Osteoblast (primary cell): ENCODE results near the gene SKAP1. TPM values are rescaled to one million over a fixed set of nuclear protein-coding genes. Genes with fewer than 3 reads are reported as not detected.

Source experiments
- DNase-seq: peaks from one replicate; pipeline ENCODE4 v3.0.0; 2011; ENCODE audit warnings: low spot score, mixed read lengths; ENCODE audit not compliant: insufficient read length; ENCODE audit errors: missing footprints
- H2AFZ ChIP-seq: 2 replicates; pipeline ENCODE4 v1.6.0; 2011; ENCODE audit warnings: mild to moderate bottlenecking, low read length
- H3K27ac ChIP-seq: 2 replicates; pipeline ENCODE4 v1.5.1; 2011; ENCODE audit warnings: mild to moderate bottlenecking, low read depth, low read length, moderate library complexity
- H3K27me3 ChIP-seq: 2 replicates; pipeline ENCODE4 v1.6.0; 2012; ENCODE audit warnings: mild to moderate bottlenecking, control low read depth, inconsistent platforms, low read length, moderate library complexity; ENCODE audit not compliant: insufficient read depth
- H3K36me3 ChIP-seq: 2 replicates; pipeline ENCODE4 v1.5.1; 2011; ENCODE audit warnings: mild to moderate bottlenecking, low read length, control low read depth, moderate library complexity; ENCODE audit not compliant: insufficient read depth
- H3K4me1 ChIP-seq: 2 replicates; pipeline ENCODE4 v1.5.1; 2011; ENCODE audit warnings: mild to moderate bottlenecking, low read length, control low read depth, moderate library complexity; ENCODE audit not compliant: insufficient read depth
- H3K4me2 ChIP-seq: 2 replicates; pipeline ENCODE4 v1.6.0; 2011; ENCODE audit warnings: mild to moderate bottlenecking, low read length; ENCODE audit not compliant: insufficient read depth
- H3K4me3 ChIP-seq: fragments of 200-600 bp; sonication (generic); 3 replicates; pipeline ENCODE4 v1.5.1; 2012; ENCODE audit warnings: mild to moderate bottlenecking, low read length, inconsistent platforms; ENCODE audit not compliant: insufficient read depth
- H3K79me2 ChIP-seq: 2 replicates; pipeline ENCODE4 v1.6.0; 2012; ENCODE audit warnings: mild to moderate bottlenecking, low read length, control low read depth, inconsistent platforms; ENCODE audit not compliant: insufficient read depth
- H3K9me3 ChIP-seq: 2 replicates; pipeline ENCODE4 v1.5.1; 2011; ENCODE audit warnings: low read depth, low read length, control low read depth
- H4K20me1 ChIP-seq: 2 replicates; pipeline ENCODE4 v1.6.0; 2012; ENCODE audit warnings: mild to moderate bottlenecking, low read length, control low read depth; ENCODE audit not compliant: insufficient read depth
- CTCF ChIP-seq: IDR thresholded peaks from 2 replicates; pipeline ENCODE4 v1.5.1; 2011; ENCODE audit warnings: mild to moderate bottlenecking, low read depth, low read length, moderate library complexity; ENCODE audit errors: extremely low read depth
- total RNA-seq: library from RNA; depleted of rRNA; stranded (reverse); fragments of >200 nt; gene quantifications from 2 replicates; pipeline ENCODE4 v1.2.3, GENCODE V29; 2012

Gene SKAP1
- total RNA-seq, 1 donor, result not detected

- no peak for TF ChIP-seq CTCF
- Histone ChIP-seq H3K4me2 (no peak overlapping the region), H3K4me1 (no peaks in the 10 kb centered on the region), H3K27me3 (peaks cover 60% of the 10 kb centered on the region), H4K20me1 (no peaks in the 10 kb centered on the region), H2AFZ (no peak overlapping the region), H3K4me3 (no peak overlapping the region), H3K79me2 (no peaks in the 10 kb centered on the region), H3K9me3 (no peaks in the 10 kb centered on the region), H3K27ac (no peak overlapping the region), H3K36me3 (no peaks in the 10 kb centered on the region)
- DNase-seq, result no peak
Measured at GRCh38 chr17:48378238-48378637, 51.8 kb downstream of the SKAP1 start.

DNA sequence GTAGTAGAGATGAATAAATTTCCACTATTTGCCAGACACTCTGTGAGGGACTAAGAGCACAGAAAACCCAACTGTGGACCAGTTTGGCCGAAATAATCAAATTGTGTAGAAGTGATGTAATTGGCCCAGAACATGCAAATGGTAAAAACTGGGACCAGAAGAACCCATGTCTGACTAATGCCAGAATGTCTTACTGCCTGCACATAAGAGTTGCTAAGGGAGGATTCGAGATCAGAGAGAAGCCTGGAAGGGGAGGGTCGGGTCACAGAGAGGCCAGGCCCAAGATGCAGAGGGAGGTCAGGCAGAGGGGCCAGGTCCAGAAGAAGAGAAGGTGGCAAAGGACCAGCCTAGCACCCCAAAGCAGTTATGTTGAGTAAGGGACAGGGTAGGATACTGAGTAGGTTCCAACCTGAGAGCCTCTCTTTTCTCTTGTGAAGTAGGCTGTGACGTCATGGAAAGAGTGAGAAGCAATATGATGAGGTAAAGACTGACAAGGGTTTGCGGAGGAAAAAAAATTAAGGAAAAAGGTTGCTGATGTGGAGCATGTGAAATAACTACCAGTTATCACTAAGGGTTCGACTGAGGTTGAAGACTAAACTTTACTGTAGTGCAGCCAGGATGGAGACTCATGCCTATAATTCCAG lies 53.2 kb downstream of the SKAP1 start:
- Histone ChIP-seq H3K9me3 (no peaks in the 10 kb centered on the region), H3K27me3 (peaks cover 53% of the 10 kb centered on the region), H3K4me3 (no peak overlapping the region), H2AFZ (no peak overlapping the region), H3K4me1 (no peaks in the 10 kb centered on the region), H3K4me2 (no peak overlapping the region), H3K79me2 (no peaks in the 10 kb centered on the region), H3K36me3 (no peaks in the 10 kb centered on the region), H4K20me1 (no peaks in the 10 kb centered on the region), H3K27ac (no peak overlapping the region)
- TF ChIP-seq CTCF, result no peak
- DNase-seq, result no peak

DNA sequence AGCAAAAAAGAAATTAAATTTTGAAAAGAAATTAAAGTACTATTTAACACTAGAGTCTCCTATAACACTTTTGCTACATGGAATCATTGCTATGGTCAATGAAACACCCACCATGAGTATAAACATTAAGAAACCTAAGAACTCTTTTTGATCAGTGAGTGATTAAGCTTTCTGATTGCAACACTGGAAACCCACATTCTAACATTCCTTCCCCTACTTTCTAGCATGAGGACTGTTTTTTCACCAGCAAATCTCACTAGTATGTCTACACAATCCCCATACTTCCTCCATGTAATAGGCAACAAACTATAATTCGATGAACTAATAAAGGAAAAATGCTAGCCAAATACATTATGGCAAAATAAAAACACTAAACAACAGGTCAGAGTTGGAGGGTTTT lies 54.7 kb downstream of the SKAP1 start:
- no peaks in the 10 kb centered on the region for H3K79me2 ChIP-seq
- H3K4me2 ChIP-seq, result no peak overlapping the region
- no peaks in the 10 kb centered on the region for H3K4me1 ChIP-seq
- no peak overlapping the region for H2AFZ ChIP-seq
- no peak overlapping the region for H3K27ac ChIP-seq
- no peaks in the 10 kb centered on the region for H3K36me3 ChIP-seq
- H3K4me3 ChIP-seq, result no peak overlapping the region
- no peak for DNase-seq
- TF ChIP-seq CTCF, result no peak
- H3K9me3 ChIP-seq, result no peaks in the 10 kb centered on the region
- peaks cover 49% of the 10 kb centered on the region for H3K27me3 ChIP-seq
- no peaks in the 10 kb centered on the region for H4K20me1 ChIP-seq

- peak; percentile 44 for TF ChIP-seq CTCF
- no peak for DNase-seq
- no peak overlapping the region for H3K27ac ChIP-seq
Measured at GRCh38 chr17:48374650-48375230, 55.3 kb downstream of the SKAP1 start.

More at GRCh38 chr17:48374650-48375230, 55.3 kb downstream of the SKAP1 start:
- no peaks in the 10 kb centered on the region for H3K9me3 ChIP-seq
- H2AFZ ChIP-seq, result no peak overlapping the region
- no peaks in the 10 kb centered on the region for H3K36me3 ChIP-seq
- no peak overlapping the region for H3K4me2 ChIP-seq
- H3K27me3 ChIP-seq, result peaks cover 51% of the 10 kb centered on the region
- H3K4me1 ChIP-seq, result no peaks in the 10 kb centered on the region
- no peaks in the 10 kb centered on the region for H3K79me2 ChIP-seq
- no peak overlapping the region for H3K4me3 ChIP-seq
- no peaks in the 10 kb centered on the region for H4K20me1 ChIP-seq
